GM18499 (cell line): Measurements from ENCODE around the gene ZNF213.

Experiments used
- ATAC-seq: cut with Tn5 transposase; IDR thresholded peaks from one replicate; pipeline ENCODE4 v1.9.1; 2021; ENCODE audit warnings: moderate number of reproducible peaks; ENCODE audit not compliant: insufficient read depth, unreplicated experiment

Gene ZNF213

GRCh38 chr16:3187798-3188674 lies 53.2 kb downstream of the ZNF213 start, which contains the start of gene OR1F1:
Gene OR1F1, plus strand, starts transcription at chr16:3188204.
- ATAC-seq, result no peak

GRCh38 chr16:3188675-3188924 lies 53.8 kb downstream of the ZNF213 start:
- ATAC-seq, result no peak

- ATAC-seq, result no peak
Measured at GRCh38 chr16:3188925-3189825, 54.3 kb downstream of the ZNF213 start.

GRCh38 chr16:3189869-3190268 lies 55.0 kb downstream of the ZNF213 start:
- ATAC-seq, result no peak

- no peak for ATAC-seq
Measured at GRCh38 chr16:3190949-3191353, 56.1 kb downstream of the ZNF213 start.
